Tibial artery (tissue), 4 donors: Measurements from ENCODE around the gene C8B.

Experiments
- DNase-seq, 2 donors: peaks; one replicate each; pipeline ENCODE4 v3.0.0-alpha.2; 2019
- H3K27ac ChIP-seq, 2 donors: fragments of 200-600 bp; sonication (generic) in 1 of 2; 1 replicate in 1 of 2; 2 replicates in 1 of 2; pipeline ENCODE4 v1.5.1; 2018 to 2019; ENCODE audit warnings: mild to moderate bottlenecking in 1 of 2
- H3K27me3 ChIP-seq, 2 donors: fragments of 200-600 bp; sonication (generic) in 1 of 2; one replicate each; pipeline versions ENCODE4 v1.5.1 to v1.6.0; 2016 to 2019
- H3K36me3 ChIP-seq, 3 donors: fragments of 200-600 bp; sonication (generic) in 2 of 3; one replicate each; pipeline ENCODE4 v1.5.1; 2016 to 2019; ENCODE audit warnings: mild to moderate bottlenecking in 2 of 3
- H3K4me1 ChIP-seq, 4 donors: fragments of 200-600 bp; sonication (generic) in 2 of 4; 1 replicate in 3 of 4; 2 replicates in 1 of 4; pipeline ENCODE4 v1.5.1; 2016 to 2019
- H3K4me3 ChIP-seq, 2 donors: fragments of 200-600 bp; sonication (generic) in 1 of 2; 1 replicate in 1 of 2; 2 replicates in 1 of 2; pipeline ENCODE4 v1.5.1; 2018 to 2019; ENCODE audit warnings: mild to moderate bottlenecking in 2 of 2
- H3K9me3 ChIP-seq, 3 donors: fragments of 200-600 bp; sonication (generic) in 1 of 3; one replicate each; pipeline ENCODE4 v1.5.1; 2016 to 2019
- intact Hi-C: fragments of 100-400 bp; cut with DNase I; formaldehyde crosslinking; loops from one replicate; pipeline ENCODE4 v1.15.0; 2023; ENCODE audit warnings: low total_unique reads
- TF ChIP-seq, protein P1 (sequence below), 2 experiments: fragments of 200-600 bp in 1 of 2; fragments of 450-650 bp in 1 of 2; IDR thresholded peaks; one replicate each; pipeline ENCODE4 v1.5.1; 2017 to 2019; ENCODE audit warnings: antibody characterized with exemption in 2 of 2, mild to moderate bottlenecking in 1 of 2, moderate library complexity in 1 of 2

The C8B gene

DNA sequence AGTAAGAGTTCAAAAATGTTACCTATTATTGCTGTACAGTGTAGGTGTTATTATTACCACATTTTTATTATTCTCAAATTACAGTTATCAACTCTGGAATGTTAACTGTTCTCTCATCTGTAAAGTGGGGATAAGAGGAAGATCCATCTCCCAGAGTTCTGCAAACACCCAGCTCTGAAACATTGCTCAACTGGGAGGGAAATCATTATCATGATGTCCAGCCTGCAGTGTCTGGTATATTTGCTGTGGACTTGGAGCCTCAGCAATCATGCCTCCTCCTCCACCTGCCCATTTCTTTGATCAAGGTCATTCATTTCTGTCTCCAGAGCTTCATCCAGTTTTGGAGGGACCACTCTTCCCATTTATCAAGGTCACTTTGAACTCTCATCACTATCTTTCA, 71.8 kb downstream of the C8B start:
- TF ChIP-seq, protein P1, sequence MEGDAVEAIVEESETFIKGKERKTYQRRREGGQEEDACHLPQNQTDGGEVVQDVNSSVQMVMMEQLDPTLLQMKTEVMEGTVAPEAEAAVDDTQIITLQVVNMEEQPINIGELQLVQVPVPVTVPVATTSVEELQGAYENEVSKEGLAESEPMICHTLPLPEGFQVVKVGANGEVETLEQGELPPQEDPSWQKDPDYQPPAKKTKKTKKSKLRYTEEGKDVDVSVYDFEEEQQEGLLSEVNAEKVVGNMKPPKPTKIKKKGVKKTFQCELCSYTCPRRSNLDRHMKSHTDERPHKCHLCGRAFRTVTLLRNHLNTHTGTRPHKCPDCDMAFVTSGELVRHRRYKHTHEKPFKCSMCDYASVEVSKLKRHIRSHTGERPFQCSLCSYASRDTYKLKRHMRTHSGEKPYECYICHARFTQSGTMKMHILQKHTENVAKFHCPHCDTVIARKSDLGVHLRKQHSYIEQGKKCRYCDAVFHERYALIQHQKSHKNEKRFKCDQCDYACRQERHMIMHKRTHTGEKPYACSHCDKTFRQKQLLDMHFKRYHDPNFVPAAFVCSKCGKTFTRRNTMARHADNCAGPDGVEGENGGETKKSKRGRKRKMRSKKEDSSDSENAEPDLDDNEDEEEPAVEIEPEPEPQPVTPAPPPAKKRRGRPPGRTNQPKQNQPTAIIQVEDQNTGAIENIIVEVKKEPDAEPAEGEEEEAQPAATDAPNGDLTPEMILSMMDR (IDR thresholded peaks at IDR 0.05), result no peak
- intact Hi-C loops, result no loop called here

DNA sequence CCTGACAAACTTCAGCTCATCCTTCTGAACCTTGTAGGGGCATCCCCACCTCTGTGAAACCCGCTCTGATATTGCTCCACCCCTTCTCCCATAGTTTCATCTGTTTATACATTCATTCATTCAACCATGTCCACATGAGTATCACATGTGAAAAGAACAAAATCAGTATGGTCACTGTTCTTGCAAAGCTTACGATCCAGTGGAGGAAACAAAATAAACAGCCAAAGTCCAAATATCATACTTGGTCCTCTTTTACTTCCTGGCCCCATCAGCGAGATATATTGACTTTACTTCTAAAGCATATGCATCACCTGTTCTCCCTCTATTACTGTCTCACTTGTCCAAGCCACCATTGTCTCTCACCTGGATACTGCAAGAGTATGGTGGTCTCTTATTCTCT, 75.6 kb downstream of the C8B start:
- Histone ChIP-seq H3K4me3 (no peak overlapping the region), H3K9me3 (no peaks in the 10 kb centered on the region), H3K36me3 (no peaks in the 10 kb centered on the region), H3K27ac (no peak overlapping the region), H3K27me3 (no peaks in the 10 kb centered on the region), H3K4me1 (no peaks in the 10 kb centered on the region)
- no peak for DNase-seq
- TF ChIP-seq, protein P1 (IDR thresholded peaks at IDR 0.05), result no peak
- intact Hi-C loops, result no loop called here

More for the DNA sequence above, 71.8 kb downstream of the C8B start:
- no peaks in the 10 kb centered on the region for H3K36me3 ChIP-seq
- no peaks in the 10 kb centered on the region for H3K27me3 ChIP-seq
- no peak overlapping the region for H3K4me3 ChIP-seq
- H3K9me3 ChIP-seq, result no peaks in the 10 kb centered on the region
- no peaks in the 10 kb centered on the region for H3K4me1 ChIP-seq
- DNase-seq, result no peak
- H3K27ac ChIP-seq, result no peak overlapping the region

DNA sequence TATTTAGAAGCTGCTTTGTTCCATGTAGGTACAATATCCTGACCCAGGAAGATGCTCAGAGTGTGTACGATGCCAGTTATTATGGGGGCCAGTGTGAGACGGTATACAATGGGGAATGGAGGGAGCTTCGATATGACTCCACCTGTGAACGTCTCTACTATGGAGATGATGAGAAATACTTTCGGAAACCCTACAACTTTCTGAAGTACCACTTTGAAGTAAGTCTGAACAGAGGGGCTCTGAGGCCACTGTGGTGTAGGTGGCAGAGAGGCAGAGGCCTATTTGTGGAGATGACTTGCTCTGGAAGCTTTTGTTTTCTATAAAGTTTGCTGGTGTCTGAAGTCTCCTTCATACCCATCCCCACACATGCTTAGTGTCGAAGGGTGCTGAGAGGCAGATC, 84.4 kb downstream of the C8B start:
- TF ChIP-seq, protein P1 (IDR thresholded peaks at IDR 0.05), result no peak
- no peak overlapping the region for H3K27ac ChIP-seq
- H3K27me3 ChIP-seq, result peaks cover 0 to 3% of the 10 kb centered on the region in 2 donors
- no peaks in the 10 kb centered on the region for H3K36me3 ChIP-seq
- H3K4me3 ChIP-seq, result no peak overlapping the region
- no peaks in the 10 kb centered on the region for H3K4me1 ChIP-seq
- intact Hi-C loops, result no loop called here
- no peak for DNase-seq
- H3K9me3 ChIP-seq, result no peaks in the 10 kb centered on the region

DNA sequence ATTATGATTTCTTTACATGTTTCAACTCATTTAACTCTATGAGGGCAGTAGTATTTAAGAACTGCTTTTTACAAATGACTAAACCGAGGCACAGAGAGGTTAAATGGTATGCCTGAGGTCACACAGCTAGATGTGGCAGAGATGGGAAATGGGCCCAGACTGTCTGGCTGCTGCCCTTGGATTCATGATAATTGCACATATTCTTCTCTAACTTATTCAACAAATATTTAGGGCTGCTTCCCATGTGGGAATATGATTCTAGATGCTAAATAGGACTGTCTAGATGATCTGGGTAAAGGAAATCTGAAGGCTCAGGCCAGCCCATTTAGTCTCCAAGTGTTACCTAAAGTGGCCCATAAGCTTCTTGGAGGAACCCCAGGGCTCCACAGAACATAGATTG, 85.0 kb downstream of the C8B start:
- TF ChIP-seq, protein P1 (IDR thresholded peaks at IDR 0.05), result no peak
- Histone ChIP-seq H3K36me3 (no peaks in the 10 kb centered on the region), H3K4me1 (no peaks in the 10 kb centered on the region), H3K9me3 (no peaks in the 10 kb centered on the region), H3K27ac (no peak overlapping the region), H3K27me3 (peaks cover 0 to 3% of the 10 kb centered on the region in 2 donors), H3K4me3 (no peak overlapping the region)
- intact Hi-C loops, result no loop called here
- DNase-seq, result no peak
